B cell (primary cell): ENCODE data around the gene CYP4F22. TPM values are rescaled to one million over a fixed set of nuclear protein-coding genes. Genes with fewer than 3 reads are reported as not detected.
"Not testable (repeated sequence)": the region's sequence is repeated elsewhere in the genome, so short reads cannot be mapped to it uniquely, and the experiment has no call there.

Experiments used
- ATAC-seq: fragments of 200-7000 bp; cut with Tn5 transposase; one replicate; pipeline ENCODE4 v1.10.0; 2021; ENCODE audit warnings: low read depth, mild to moderate bottlenecking, moderate number of reproducible peaks, moderate library complexity
- CTCF ChIA-PET: fragments of 350-600 bp; sonication (Branson Sonifier 250); formaldehyde crosslinking; loops from one replicate; lab custom pipeline; 2021; ENCODE audit warnings: antibody characterized with exemption, inconsistent platforms; lab: Charles Lee
- POLR2A ChIA-PET: fragments of 350-600 bp; sonication (Branson Sonifier 250); formaldehyde crosslinking; loops from one replicate; lab custom pipeline; 2021; ENCODE audit warnings: antibody characterized with exemption; lab: Charles Lee
- DNase-seq: peaks from one replicate; pipeline ENCODE4 v3.0.0; 2013
- H2AFZ ChIP-seq: 2 replicates; pipeline ENCODE4 v1.6.1; 2012; ENCODE audit warnings: mild to moderate bottlenecking, low read depth, low read length; ENCODE audit not compliant: insufficient read depth, poor library complexity, severe bottlenecking
- H3K27ac ChIP-seq, 2 donors: 1 replicate in 1 of 2; 2 replicates in 1 of 2; pipeline ENCODE4 v1.5.1; 2012 to 2013; ENCODE audit warnings: low read length in 2 of 2, mild to moderate bottlenecking in 2 of 2, moderate library complexity in 1 of 2
- H3K27me3 ChIP-seq, 4 experiments: fragments of 200-600 bp in 1 of 4; sonication (generic) in 1 of 4; replicated peaks in 1 of 4; 1 replicate in 2 of 4; 2 replicates in 2 of 4; pipeline versions ENCODE4 v1.6.1 to v1.7.0; 2013 to 2016; ENCODE audit warnings: low read length in 3 of 4, mild to moderate bottlenecking in 2 of 4, mixed read lengths in 1 of 4, moderate library complexity in 1 of 4; ENCODE audit not compliant: insufficient read depth in 4 of 4, control insufficient read depth in 3 of 4; ENCODE audit errors: control extremely low read depth in 1 of 4
- H3K36me3 ChIP-seq, 2 experiments: replicated peaks in 1 of 2; 1 replicate in 1 of 2; 2 replicates in 1 of 2; pipeline versions ENCODE4 v1.6.1 to v1.7.1; 2013; ENCODE audit warnings: low read length in 1 of 2; ENCODE audit not compliant: insufficient read depth in 2 of 2, control insufficient read depth in 1 of 2; ENCODE audit errors: control extremely low read depth in 1 of 2, extremely low read depth in 1 of 2
- H3K4me1 ChIP-seq, 2 donors: fragments of 200-600 bp in 1 of 2; sonication (generic) in 1 of 2; 1 replicate in 1 of 2; 2 replicates in 1 of 2; pipeline versions ENCODE4 v1.5.1 to v1.6.1; 2013 to 2017; ENCODE audit warnings: low read length in 2 of 2; ENCODE audit not compliant: control insufficient read depth in 2 of 2, insufficient read depth in 2 of 2
- H3K4me2 ChIP-seq: replicated peaks from 2 replicates; pipeline ENCODE3; 2012; ENCODE audit warnings: mild to moderate bottlenecking, low read depth, low read length; ENCODE audit not compliant: poor library complexity, severe bottlenecking
- H3K4me3 ChIP-seq, 5 experiments: fragments of 200-600 bp in 1 of 5; sonication (generic) in 1 of 5; 1 replicate in 3 of 5; 2 replicates in 2 of 5; pipeline versions ENCODE4 v1.5.1 to v1.7.0; 2011 to 2016; ENCODE audit warnings: low read length in 4 of 5, mild to moderate bottlenecking in 4 of 5, low read depth in 2 of 5, control low read depth in 1 of 5, moderate library complexity in 1 of 5; ENCODE audit not compliant: insufficient read depth in 1 of 5; ENCODE audit errors: control extremely low read depth in 1 of 5, extremely low read depth in 1 of 5
- H3K79me2 ChIP-seq: fragments of 200-600 bp; sonication (generic); one replicate; pipeline ENCODE4 v1.6.0; 2016; ENCODE audit warnings: low read length; ENCODE audit not compliant: control insufficient read depth, insufficient read depth
- H3K9ac ChIP-seq: fragments of 200-600 bp; sonication (generic); 2 replicates; pipeline ENCODE4 v1.6.1; 2017; ENCODE audit warnings: mild to moderate bottlenecking, low read length, moderate library complexity
- H3K9me3 ChIP-seq, 3 donors: one replicate each; pipeline versions ENCODE4 v1.6.1 to v1.7.1; 2013; ENCODE audit warnings: low read length in 2 of 3; ENCODE audit not compliant: control insufficient read depth in 2 of 3, insufficient read depth in 1 of 3; ENCODE audit errors: control extremely low read depth in 1 of 3
- H4K20me1 ChIP-seq: 2 replicates; pipeline ENCODE4 v1.6.0; 2012; ENCODE audit warnings: mild to moderate bottlenecking, low read length; ENCODE audit not compliant: insufficient read depth, control insufficient read depth, poor library complexity, severe bottlenecking
- H3K27ac Mint-ChIP-seq: one replicate; pipeline ENCODE4 v1.8.0; 2021; ENCODE audit warnings: mixed read lengths
- H3K27me3 Mint-ChIP-seq: one replicate; pipeline ENCODE4 v1.8.0; 2021; ENCODE audit warnings: mixed read lengths
- H3K4me1 Mint-ChIP-seq: one replicate; pipeline ENCODE4 v1.8.0; 2021; ENCODE audit warnings: mixed read lengths
- H3K4me3 Mint-ChIP-seq: one replicate; pipeline ENCODE4 v1.8.0; 2021; ENCODE audit warnings: mixed read lengths
- H3K9me3 Mint-ChIP-seq: one replicate; pipeline ENCODE4 v1.8.0; 2022; ENCODE audit warnings: mixed read lengths; ENCODE audit not compliant: insufficient read depth
- CTCF ChIP-seq: fragments of 200-600 bp; IDR thresholded peaks from one replicate; pipeline ENCODE4 v1.8.0; 2022; ENCODE audit warnings: antibody characterized with exemption, mild to moderate bottlenecking
- EZH2 ChIP-seq: IDR thresholded peaks from 2 replicates; pipeline ENCODE4 v1.6.1; 2012; ENCODE audit warnings: borderline replicate concordance, low read depth, mild to moderate bottlenecking, moderate library complexity, low read length; ENCODE audit not compliant: insufficient read depth, poor library complexity, severe bottlenecking
- WGBS: methylation state at CpG from one replicate; pipeline ENCODE4 v1.1.5; 2013; ENCODE audit warnings: missing lambda C conversion rate; ENCODE audit not compliant: insufficient coverage; 5-methylcytosine and 5-hydroxymethylcytosine counted together
- intact Hi-C: fragments of 100-400 bp; cut with micrococcal nuclease; formaldehyde crosslinking; loops from one replicate; pipeline ENCODE4 v1.10.0; 2022
- polyA plus RNA-seq: library from polyadenylated mRNA; depleted of rRNA; stranded (reverse); fragments of >200 nt; gene quantifications from 2 replicates; pipeline ENCODE4 v1.2.3, GENCODE V29; 2012
- total RNA-seq, 2 donors: library from RNA; stranded (reverse); fragments of 120-200 nt in 1 of 2; gene quantifications; 1 replicate in 1 of 2; 2 replicates in 1 of 2; pipeline versions ENCODE4 v1.2.3 to v1.2.4, GENCODE V29; 2013 to 2022

CYP4F22 gene
- total and polyA plus RNA-seq, 2 donors (not counting 1 experiment from before 2014, with no cell fraction given): 0.03 TPM; not detected in 1

DNA sequence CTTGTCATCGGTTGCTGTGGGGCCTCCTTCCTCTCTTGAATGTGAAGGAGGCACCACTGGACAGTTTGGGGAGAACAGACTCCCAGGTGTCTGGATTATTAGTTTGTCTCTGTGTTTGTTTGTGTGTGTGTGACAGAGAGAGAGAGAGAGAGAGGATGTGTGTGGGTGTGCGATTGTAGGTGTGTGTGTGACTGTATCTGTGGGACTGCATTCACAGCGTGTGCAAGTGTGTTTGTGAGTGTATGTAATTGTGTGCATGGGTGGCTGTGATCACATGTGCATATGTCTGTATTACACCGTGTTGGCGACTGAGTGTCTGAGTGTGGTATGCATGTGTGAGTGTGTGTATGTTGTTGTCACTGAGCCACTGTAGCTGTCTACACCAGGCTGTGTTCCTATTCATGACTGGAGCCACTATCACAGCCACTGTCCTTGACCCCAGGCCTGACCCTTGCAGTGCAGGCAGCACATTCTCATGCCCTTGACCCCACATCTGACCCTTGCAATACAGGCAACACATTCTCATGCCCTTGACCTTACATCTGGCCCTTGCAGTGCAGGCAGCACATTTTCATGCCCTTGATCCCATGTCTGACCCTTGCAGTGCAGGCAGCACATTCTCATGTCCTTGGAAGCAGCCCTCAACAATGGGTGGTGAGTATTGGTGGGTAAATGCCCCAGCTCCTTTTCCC is 81.6 kb downstream of the CYP4F22 start:
- Histone ChIP-seq H3K9ac (no peak overlapping the region), H3K79me2 (no peaks in the 10 kb centered on the region), H3K27ac (no peak overlapping the region), H4K20me1 (no peaks in the 10 kb centered on the region), H3K27me3 (peaks cover 0 to 9% (median under 1%) of the 10 kb centered on the region in 4 experiments), H3K4me3 (no peak overlapping the region), H3K4me1 (peaks cover 0 to 1% of the 10 kb centered on the region in 2 donors), H3K9me3 (peaks cover 0 to 6% (median 0%) of the 10 kb centered on the region in 3 donors), H2AFZ (no peak overlapping the region), H3K4me2 (no peak overlapping the region), H3K36me3 (no peaks in the 10 kb centered on the region)
- ChIA-PET CTCF (no interaction called here), POLR2A (no interaction called here)
- H3K4me3 Mint-ChIP-seq: no peak overlapping the region
- peaks cover 44% of the 10 kb centered on the region for H3K27me3 Mint-ChIP-seq
- TF ChIP-seq CTCF: no peak
- TF ChIP-seq EZH2: no peak
- H3K27ac Mint-ChIP-seq: no peak overlapping the region
- no peak for DNase-seq
- ATAC-seq: no peak
- H3K9me3 Mint-ChIP-seq: peaks cover 2% of the 10 kb centered on the region
- intact Hi-C loops: no loop called here
- H3K4me1 Mint-ChIP-seq: peaks cover 2% of the 10 kb centered on the region
- 82% methylated on average over 5 of the region's 5 CpGs for WGBS

DNA sequence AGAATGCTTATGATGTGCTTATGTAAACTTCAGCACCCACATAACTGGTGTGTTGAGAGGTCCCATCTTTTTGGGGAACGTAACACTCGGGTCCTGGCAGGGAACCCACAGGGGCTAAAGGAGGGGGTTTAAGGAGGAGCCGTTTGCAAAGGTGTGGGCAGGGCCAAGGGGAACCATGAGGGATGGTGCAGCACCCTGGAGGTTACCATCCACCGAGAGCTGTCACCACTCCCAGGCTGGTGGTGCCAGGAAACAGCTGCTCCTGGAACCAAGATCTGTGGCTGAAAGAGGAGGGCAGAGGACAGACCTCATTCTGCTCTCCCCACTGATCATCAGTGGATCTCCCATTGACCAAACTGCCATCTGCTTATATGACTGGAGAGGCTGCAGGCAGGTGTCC is 83.5 kb downstream of the CYP4F22 start:
- Histone ChIP-seq H3K36me3 (no peaks in the 10 kb centered on the region), H3K9ac (no peak overlapping the region), H3K79me2 (no peaks in the 10 kb centered on the region), H3K4me1 (no peaks in the 10 kb centered on the region), H3K4me3 (no peak overlapping the region), H3K27ac (no peak overlapping the region), H4K20me1 (no peaks in the 10 kb centered on the region), H3K4me2 (no peak overlapping the region), H3K27me3 (peaks cover 0 to 9% (median 3%) of the 10 kb centered on the region in 4 experiments), H3K9me3 (peaks cover 1 to 6% (median 4%) of the 10 kb centered on the region in 3 donors), H2AFZ (no peak overlapping the region)
- peaks cover 7% of the 10 kb centered on the region for H3K9me3 Mint-ChIP-seq
- ATAC-seq (no peak), DNase-seq (no peak)
- WGBS: 55% methylated on average over 2 of the region's 4 CpGs
- H3K27ac Mint-ChIP-seq: no peak overlapping the region
- CTCF ChIA-PET: no interaction called here
- POLR2A ChIA-PET: no interaction called here
- TF ChIP-seq CTCF (no peak), EZH2 (no peak)
- intact Hi-C loops: no loop called here
- H3K4me1 Mint-ChIP-seq: no peaks in the 10 kb centered on the region
- peaks cover 50% of the 10 kb centered on the region for H3K27me3 Mint-ChIP-seq
- no peak overlapping the region for H3K4me3 Mint-ChIP-seq

DNA sequence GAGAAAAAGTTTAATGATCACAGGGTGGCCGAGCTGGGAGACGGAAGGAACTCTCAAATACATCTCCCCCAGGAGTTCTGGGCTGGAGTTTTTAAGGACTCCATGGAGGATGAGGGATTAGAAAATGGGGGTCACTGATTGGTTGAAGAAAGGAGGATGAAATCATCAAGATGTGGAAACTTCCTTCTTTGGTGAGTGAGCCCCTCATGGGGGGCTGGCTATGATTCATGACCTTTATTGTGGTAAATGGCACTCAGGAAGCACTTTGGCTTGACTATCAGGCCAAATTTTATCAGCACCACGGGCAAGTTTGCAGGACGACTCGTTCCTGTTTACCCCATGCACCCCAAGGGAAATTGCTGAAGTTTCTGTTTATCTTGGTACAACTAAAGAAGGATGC is 84.2 kb downstream of the CYP4F22 start:
- no CpG with 5 or more reads among the region's 5 CpGs for WGBS
- H3K9ac ChIP-seq, CTCF ChIA-PET, H3K9me3 Mint-ChIP-seq, H3K27ac Mint-ChIP-seq, H3K4me2 ChIP-seq, H3K36me3 ChIP-seq, H3K4me1 ChIP-seq, ATAC-seq, H2AFZ ChIP-seq, H3K4me3 Mint-ChIP-seq, H3K4me1 Mint-ChIP-seq, intact Hi-C loops, POLR2A ChIA-PET, H3K9me3 ChIP-seq, DNase-seq, H3K27me3 ChIP-seq, H3K4me3 ChIP-seq, H4K20me1 ChIP-seq, H3K79me2 ChIP-seq, H3K27ac ChIP-seq: not testable (repeated sequence)
- H3K27me3 Mint-ChIP-seq: peaks cover 49% of the 10 kb centered on the region
